HEK293 (cell line): ENCODE results near the gene SMIM13.

ENCODE experiments used
- KLF16 ChIP-seq: fragments of 450-650 bp; formaldehyde crosslinking; IDR thresholded peaks from 2 replicates; pipeline ENCODE4 v1.5.1; 2017; ENCODE audit warnings: missing biosample characterization, missing genetic modification characterization
- SP2 ChIP-seq: fragments of 450-650 bp; formaldehyde crosslinking; IDR thresholded peaks from 2 replicates; pipeline ENCODE4 v1.5.1; 2016; ENCODE audit warnings: missing biosample characterization, missing genetic modification characterization
- ZBTB7A ChIP-seq: fragments of 450-650 bp; formaldehyde crosslinking; IDR thresholded peaks from 2 replicates; pipeline ENCODE4 v1.5.1; 2016; ENCODE audit warnings: low read depth, missing biosample characterization, missing genetic modification characterization
- ZNF274 ChIP-seq, 2 experiments: fragments of 200-500 bp in 1 of 2; fragments of 450-650 bp in 1 of 2; sonication (Bioruptor generic) in 1 of 2; formaldehyde crosslinking in 1 of 2; IDR thresholded peaks; 2 replicates each; pipeline versions ENCODE4 v1.5.1 to v1.6.1; 2014 to 2016; ENCODE audit warnings: borderline replicate concordance in 1 of 2, inconsistent platforms in 1 of 2, low read length in 1 of 2, missing biosample characterization in 1 of 2, missing genetic modification characterization in 1 of 2
- ZNF311 ChIP-seq: fragments of 450-650 bp; formaldehyde crosslinking; IDR thresholded peaks from 2 replicates; pipeline ENCODE4 v1.5.1; 2017; ENCODE audit warnings: missing biosample characterization, missing genetic modification characterization, borderline replicate concordance
- ZNF366 ChIP-seq: fragments of 450-650 bp; formaldehyde crosslinking; conservative IDR thresholded peaks from 2 replicates; pipeline ENCODE4 v1.5.1; 2016; ENCODE audit warnings: missing biosample characterization, missing genetic modification characterization
- ZNF747 ChIP-seq: fragments of 450-650 bp; formaldehyde crosslinking; IDR thresholded peaks from 2 replicates; pipeline ENCODE4 v1.5.1; 2016; ENCODE audit warnings: missing biosample characterization, missing genetic modification characterization
- ZSCAN18 ChIP-seq: fragments of 450-650 bp; formaldehyde crosslinking; IDR thresholded peaks from 2 replicates; pipeline ENCODE4 v1.5.1; 2016; ENCODE audit warnings: missing biosample characterization, missing genetic modification characterization
- TF ChIP-seq, protein P1 (sequence below): fragments of 450-650 bp; formaldehyde crosslinking; IDR thresholded peaks from 2 replicates; pipeline ENCODE4 v1.5.1; 2016; ENCODE audit warnings: missing biosample characterization, missing genetic modification characterization
- TF ChIP-seq, protein P2 (sequence below): fragments of 450-650 bp; formaldehyde crosslinking; IDR thresholded peaks from 2 replicates; pipeline ENCODE4 v1.5.1; 2016; ENCODE audit warnings: missing biosample characterization, missing genetic modification characterization

DNA sequence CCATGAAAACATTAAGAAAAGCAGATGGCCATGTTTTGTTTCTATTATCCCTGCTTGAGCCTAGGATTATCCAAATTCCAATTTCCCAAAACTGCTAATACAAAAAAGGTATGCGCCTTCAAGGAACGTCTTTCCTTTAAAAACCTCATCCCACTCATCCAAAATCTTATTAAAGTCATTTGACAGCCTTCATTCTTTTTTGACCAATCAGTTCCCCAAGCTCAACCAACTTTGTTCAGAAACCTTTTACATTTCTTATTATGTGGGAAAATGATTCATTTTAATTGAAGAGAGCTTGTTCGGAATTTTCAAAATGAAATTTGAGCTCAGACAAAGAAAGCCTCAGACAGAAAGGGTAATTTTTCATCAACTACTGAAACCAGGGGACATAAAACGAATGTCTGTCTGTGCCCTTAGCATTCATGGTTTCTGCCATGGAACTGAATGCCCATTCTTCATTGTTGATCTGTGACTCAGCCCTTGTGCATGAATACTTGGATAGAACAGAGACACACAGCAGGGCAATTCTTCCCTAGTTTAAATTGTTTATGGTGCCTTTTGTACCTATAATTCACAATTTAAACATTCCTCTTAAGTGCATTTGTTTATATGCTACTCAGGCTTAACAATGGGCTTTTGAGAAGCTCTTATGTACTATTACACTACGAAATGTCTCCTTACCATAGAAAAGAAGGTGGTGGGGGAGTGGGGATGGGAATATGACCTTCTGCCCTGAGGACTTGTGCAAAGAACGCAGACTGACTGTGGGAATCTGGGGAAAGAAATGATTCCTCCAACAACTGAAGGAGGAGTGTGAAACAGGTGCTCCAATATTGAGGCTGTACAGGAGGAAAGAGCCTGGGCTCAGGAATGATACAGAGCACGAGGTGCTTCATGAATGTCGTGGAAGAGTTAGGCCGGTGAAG is 67.7 kb downstream of the SMIM13 start:
- TF ChIP-seq ZNF311 (tag by site-specific recombination) (no peak), KLF16 (no peak), ZNF274 (IDR thresholded peaks at IDR 0.05; ENCODE audit: low read length) (no peak), ZNF274 (tag by site-specific recombination; IDR thresholded peaks at IDR 0.05; ENCODE audit: borderline replicate concordance) (no peak), ZNF366 (tag by site-specific recombination) (no peak), ZBTB7A (no peak), ZNF747 (no peak), SP2 (tag by site-specific recombination) (no peak), ZSCAN18 (tag by site-specific recombination) (no peak)
- TF ChIP-seq, protein P1, sequence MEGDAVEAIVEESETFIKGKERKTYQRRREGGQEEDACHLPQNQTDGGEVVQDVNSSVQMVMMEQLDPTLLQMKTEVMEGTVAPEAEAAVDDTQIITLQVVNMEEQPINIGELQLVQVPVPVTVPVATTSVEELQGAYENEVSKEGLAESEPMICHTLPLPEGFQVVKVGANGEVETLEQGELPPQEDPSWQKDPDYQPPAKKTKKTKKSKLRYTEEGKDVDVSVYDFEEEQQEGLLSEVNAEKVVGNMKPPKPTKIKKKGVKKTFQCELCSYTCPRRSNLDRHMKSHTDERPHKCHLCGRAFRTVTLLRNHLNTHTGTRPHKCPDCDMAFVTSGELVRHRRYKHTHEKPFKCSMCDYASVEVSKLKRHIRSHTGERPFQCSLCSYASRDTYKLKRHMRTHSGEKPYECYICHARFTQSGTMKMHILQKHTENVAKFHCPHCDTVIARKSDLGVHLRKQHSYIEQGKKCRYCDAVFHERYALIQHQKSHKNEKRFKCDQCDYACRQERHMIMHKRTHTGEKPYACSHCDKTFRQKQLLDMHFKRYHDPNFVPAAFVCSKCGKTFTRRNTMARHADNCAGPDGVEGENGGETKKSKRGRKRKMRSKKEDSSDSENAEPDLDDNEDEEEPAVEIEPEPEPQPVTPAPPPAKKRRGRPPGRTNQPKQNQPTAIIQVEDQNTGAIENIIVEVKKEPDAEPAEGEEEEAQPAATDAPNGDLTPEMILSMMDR (tag by site-specific recombination): no peak
- TF ChIP-seq, protein P2, sequence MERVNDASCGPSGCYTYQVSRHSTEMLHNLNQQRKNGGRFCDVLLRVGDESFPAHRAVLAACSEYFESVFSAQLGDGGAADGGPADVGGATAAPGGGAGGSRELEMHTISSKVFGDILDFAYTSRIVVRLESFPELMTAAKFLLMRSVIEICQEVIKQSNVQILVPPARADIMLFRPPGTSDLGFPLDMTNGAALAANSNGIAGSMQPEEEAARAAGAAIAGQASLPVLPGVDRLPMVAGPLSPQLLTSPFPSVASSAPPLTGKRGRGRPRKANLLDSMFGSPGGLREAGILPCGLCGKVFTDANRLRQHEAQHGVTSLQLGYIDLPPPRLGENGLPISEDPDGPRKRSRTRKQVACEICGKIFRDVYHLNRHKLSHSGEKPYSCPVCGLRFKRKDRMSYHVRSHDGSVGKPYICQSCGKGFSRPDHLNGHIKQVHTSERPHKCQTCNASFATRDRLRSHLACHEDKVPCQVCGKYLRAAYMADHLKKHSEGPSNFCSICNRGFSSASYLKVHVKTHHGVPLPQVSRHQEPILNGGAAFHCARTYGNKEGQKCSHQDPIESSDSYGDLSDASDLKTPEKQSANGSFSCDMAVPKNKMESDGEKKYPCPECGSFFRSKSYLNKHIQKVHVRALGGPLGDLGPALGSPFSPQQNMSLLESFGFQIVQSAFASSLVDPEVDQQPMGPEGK: no peak
